ENCODE results near the gene TYSND1. TPM values are rescaled to one million over a fixed set of nuclear protein-coding genes. Genes with fewer than 3 reads are reported as not detected.

TYSND1 gene
- total RNA-seq, 1 experiment from 2014 or later: 13.6 TPM

- CTCF ChIA-PET: no interaction called here
- H3K9me3 ChIP-seq (ENCODE audit: control insufficient read depth in 1 of 2, insufficient read depth in 1 of 2, low read depth in 1 of 2, low read length in 2 of 2): no peaks in the 10 kb centered on the region
- H3K36me3 ChIP-seq (ENCODE audit: control insufficient read depth in 1 of 2, insufficient read depth in 2 of 2, low read length in 2 of 2): no peaks in the 10 kb centered on the region
- peaks cover 57% of the 10 kb centered on the region for H3K79me2 ChIP-seq (ENCODE audit: insufficient read depth, low read length)
- peak; percentile 15 for ATAC-seq
- no peaks in the 10 kb centered on the region for H3K9me2 ChIP-seq (ENCODE audit: insufficient read depth)
- H2AFZ ChIP-seq (ENCODE audit: low read depth, low read length, poor library complexity, severe bottlenecking): no peak overlapping the region
- DNase-seq (ENCODE audit: low read depth, low spot score): no peak
- H3K4me2 ChIP-seq (ENCODE audit: low read length): peak overlapping the region; percentile 98
- H3K9ac ChIP-seq (ENCODE audit: low read length): peak overlapping the region; percentile 95
- intact Hi-C loops (cut with micrococcal nuclease): no loop called here
- H3K27ac ChIP-seq (ENCODE audit: low read depth, low read length): peak overlapping the region; percentile 81
- H3K27me3 ChIP-seq (ENCODE audit: insufficient read depth, low read length): no peaks in the 10 kb centered on the region
- H3K4me3 ChIP-seq (replicated peaks in 1 of 2; ENCODE audit: low read depth in 1 of 2, low read length in 2 of 2): peak overlapping the region; percentile 82 to 93
- no TSS peak for BruUV-seq (replicated peaks)
- RAD21 ChIA-PET (ENCODE audit: low non-redundant PET in 1 of 2, low total read pairs in 2 of 2, uncharacterized antibody in 2 of 2, unreplicated experiment in 2 of 2): no interaction called here
- no peak for TF ChIP-seq ZNF274 (IDR thresholded peaks at IDR 0.05; ENCODE audit: low read depth, low read length)
- TF ChIP-seq CEBPB (IDR thresholded peaks at IDR 0.05; ENCODE audit: low read depth): peak; percentile 79; the same call in 1 of the 2 replicates
- TF ChIP-seq MAX (IDR thresholded peaks at IDR 0.05): peak; percentile 9; the same call in 1 of the 2 replicates
- H4K20me1 ChIP-seq (ENCODE audit: insufficient read depth): no peaks in the 10 kb centered on the region
- H3K4me1 ChIP-seq (ENCODE audit: control insufficient read depth in 1 of 2, insufficient read depth in 2 of 2, low read length in 2 of 2): peaks cover 25 to 36% of the 10 kb centered on the region in 2 experiments
- POLR2A ChIA-PET: interaction anchor here (1.8 kb wide), 1 partner anchor 15 kb away, joined by 4 read pairs; the partner anchor contains the start of gene TYSND1
These were observed 15.5 kb downstream of the TYSND1 start for GRCh38 chr10:70130878-70131559.

GRCh38 chr10:70126700-70127395, 19.7 kb downstream of the TYSND1 start:
- intact Hi-C loops (cut with micrococcal nuclease): no loop called here
- Histone ChIP-seq H3K9ac (ENCODE audit: low read length) (no peak overlapping the region), H3K79me2 (ENCODE audit: insufficient read depth, low read length) (peaks cover 61% of the 10 kb centered on the region), H3K27ac (ENCODE audit: low read depth, low read length) (no peak overlapping the region), H3K36me3 (ENCODE audit: control insufficient read depth in 1 of 2, insufficient read depth in 2 of 2, low read length in 2 of 2) (peaks cover 2 to 7% of the 10 kb centered on the region in 2 experiments; a peak in 1 of 4 replicates), H3K27me3 (ENCODE audit: insufficient read depth, low read length) (no peaks in the 10 kb centered on the region), H3K4me1 (ENCODE audit: control insufficient read depth in 1 of 2, insufficient read depth in 2 of 2, low read length in 2 of 2) (peaks cover 10 to 19% of the 10 kb centered on the region in 2 experiments), H2AFZ (ENCODE audit: low read depth, low read length, poor library complexity, severe bottlenecking) (no peak overlapping the region), H4K20me1 (ENCODE audit: insufficient read depth) (no peaks in the 10 kb centered on the region), H3K9me3 (ENCODE audit: control insufficient read depth in 1 of 2, insufficient read depth in 1 of 2, low read depth in 1 of 2, low read length in 2 of 2) (no peaks in the 10 kb centered on the region), H3K4me3 (replicated peaks in 1 of 2; ENCODE audit: low read depth in 1 of 2, low read length in 2 of 2) (no peak overlapping the region), H3K4me2 (ENCODE audit: low read length) (no peak overlapping the region), H3K9me2 (ENCODE audit: insufficient read depth) (no peaks in the 10 kb centered on the region)
- no peak for ATAC-seq
- TF ChIP-seq POLR2A (IDR thresholded peaks at IDR 0.05; ENCODE audit: borderline replicate concordance, extremely low read depth, insufficient read depth, insufficient read length) (no peak), SP1 (IDR thresholded peaks at IDR 0.05; ENCODE audit: low read depth) (no peak), JUND (IDR thresholded peaks at IDR 0.05) (no peak), ELF1 (IDR thresholded peaks at IDR 0.05; ENCODE audit: borderline replicate concordance, low read depth) (no peak), ZNF274 (IDR thresholded peaks at IDR 0.05; ENCODE audit: low read depth, low read length) (no peak), CEBPB (IDR thresholded peaks at IDR 0.05; ENCODE audit: low read depth) (no peak), MAX (IDR thresholded peaks at IDR 0.05) (no peak), YY1 (IDR thresholded peaks at IDR 0.05; ENCODE audit: extremely low read depth, insufficient replicate concordance, low read depth, low read length) (no peak)
- TF ChIP-seq, protein P1, sequence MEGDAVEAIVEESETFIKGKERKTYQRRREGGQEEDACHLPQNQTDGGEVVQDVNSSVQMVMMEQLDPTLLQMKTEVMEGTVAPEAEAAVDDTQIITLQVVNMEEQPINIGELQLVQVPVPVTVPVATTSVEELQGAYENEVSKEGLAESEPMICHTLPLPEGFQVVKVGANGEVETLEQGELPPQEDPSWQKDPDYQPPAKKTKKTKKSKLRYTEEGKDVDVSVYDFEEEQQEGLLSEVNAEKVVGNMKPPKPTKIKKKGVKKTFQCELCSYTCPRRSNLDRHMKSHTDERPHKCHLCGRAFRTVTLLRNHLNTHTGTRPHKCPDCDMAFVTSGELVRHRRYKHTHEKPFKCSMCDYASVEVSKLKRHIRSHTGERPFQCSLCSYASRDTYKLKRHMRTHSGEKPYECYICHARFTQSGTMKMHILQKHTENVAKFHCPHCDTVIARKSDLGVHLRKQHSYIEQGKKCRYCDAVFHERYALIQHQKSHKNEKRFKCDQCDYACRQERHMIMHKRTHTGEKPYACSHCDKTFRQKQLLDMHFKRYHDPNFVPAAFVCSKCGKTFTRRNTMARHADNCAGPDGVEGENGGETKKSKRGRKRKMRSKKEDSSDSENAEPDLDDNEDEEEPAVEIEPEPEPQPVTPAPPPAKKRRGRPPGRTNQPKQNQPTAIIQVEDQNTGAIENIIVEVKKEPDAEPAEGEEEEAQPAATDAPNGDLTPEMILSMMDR (IDR thresholded peaks at IDR 0.05 in 2 of 3, conservative IDR thresholded peaks at IDR 0.05 in 1 of 3; ENCODE audit: borderline replicate concordance in 1 of 3, insufficient read depth in 1 of 3, low read depth in 2 of 3, low read length in 2 of 3): no peak
- no peak for DNase-seq (ENCODE audit: low read depth, low spot score)
- no TSS peak for BruUV-seq (replicated peaks)
- RAD21 ChIA-PET (ENCODE audit: low non-redundant PET in 1 of 2, low total read pairs in 2 of 2, uncharacterized antibody in 2 of 2, unreplicated experiment in 2 of 2): no interaction called here
- POLR2A ChIA-PET: no interaction called here
- CTCF ChIA-PET: interaction anchor here (2.6 kb wide), 1 partner anchor 10 kb away, joined by 12 read pairs; no protein-coding TSS in a partner anchor

All from HCT116 (cell line).